NOMO-1 treated with DMSO at 0.1 percent for 48 hours (cell line): ENCODE data around the gene CREB5.
"Not testable (repeated sequence)": the region's sequence is repeated elsewhere in the genome, so short reads cannot be mapped to it uniquely, and the experiment has no call there.

Experiments
- DNase-seq: peaks from one replicate; lab custom pipeline; 2025; ENCODE audit not compliant: unreplicated experiment; lab: John Stamatoyannopoulos, UW

Gene CREB5

GRCh38 chr7:28573059-28573553, 160.8 kb downstream of the CREB5 start:
- DNase-seq = peak; percentile 36

- no peak for DNase-seq
Observed at GRCh38 chr7:28573651-28574301, 161.5 kb downstream of the CREB5 start.

- no peak for DNase-seq
Observed at GRCh38 chr7:28575241-28575643, 162.9 kb downstream of the CREB5 start.

GRCh38 chr7:28576656-28577055, 164.3 kb downstream of the CREB5 start:
- DNase-seq = no peak

- no peak for DNase-seq
Observed at GRCh38 chr7:28579571-28579970, 167.3 kb downstream of the CREB5 start.

- no peak for DNase-seq
Observed at GRCh38 chr7:28580665-28581064, 168.3 kb downstream of the CREB5 start.

- DNase-seq = no peak
Observed at GRCh38 chr7:28581351-28581750, 169.0 kb downstream of the CREB5 start.

- no peak for DNase-seq
Observed at GRCh38 chr7:28582226-28582625, 169.9 kb downstream of the CREB5 start.

GRCh38 chr7:28584235-28584634, 171.9 kb downstream of the CREB5 start:
- no peak for DNase-seq

GRCh38 chr7:28586736-28587135, 174.4 kb downstream of the CREB5 start:
- no peak for DNase-seq

- DNase-seq = no peak
Observed at GRCh38 chr7:28587211-28587610, 174.9 kb downstream of the CREB5 start.

- no peak for DNase-seq
Observed at GRCh38 chr7:28588602-28589001, 176.3 kb downstream of the CREB5 start.

- DNase-seq = no peak
Observed at GRCh38 chr7:28591041-28591674, 178.8 kb downstream of the CREB5 start.

- no peak for DNase-seq
Observed at GRCh38 chr7:28591725-28592349, 179.5 kb downstream of the CREB5 start.

- no peak for DNase-seq
Observed at GRCh38 chr7:28592861-28593260, 180.5 kb downstream of the CREB5 start.

- DNase-seq = no peak
Observed at GRCh38 chr7:28595076-28595475, 182.8 kb downstream of the CREB5 start.

GRCh38 chr7:28595801-28596200, 183.5 kb downstream of the CREB5 start:
- DNase-seq = no peak

GRCh38 chr7:28596245-28596935, 184.1 kb downstream of the CREB5 start:
- no peak for DNase-seq

GRCh38 chr7:28597284-28597683, 185.0 kb downstream of the CREB5 start:
- no peak for DNase-seq

- not testable (repeated sequence) for DNase-seq
Observed at GRCh38 chr7:28598037-28598436, 185.7 kb downstream of the CREB5 start.

GRCh38 chr7:28598586-28598985, 186.3 kb downstream of the CREB5 start:
- no peak for DNase-seq

- no peak for DNase-seq
Observed at GRCh38 chr7:28599411-28599810, 187.1 kb downstream of the CREB5 start.
